Kidney (tissue), 14 donors: ENCODE measurements around the gene EEF1AKMT3. TPM values are rescaled to one million over a fixed set of nuclear protein-coding genes. Genes with fewer than 3 reads are reported as not detected.

Experiments used
- DNase-seq, 5 donors: peaks; one replicate each; pipeline ENCODE4 v3.0.0-alpha.2; 2013 to 2020
- FAIRE-seq: peaks from 2 replicates; lab custom pipeline; 2012; peaks lifted over from hg19 to GRCh38; lab: Jason Lieb, UNC
- H3K27ac ChIP-seq, 2 donors: one replicate each; pipeline ENCODE4 v1.7.0; 2013; ENCODE audit warnings: low read depth in 2 of 2, low read length in 2 of 2, inconsistent platforms in 1 of 2
- H3K27me3 ChIP-seq: one replicate; pipeline ENCODE4 v1.7.1; 2013; ENCODE audit warnings: low read length, inconsistent platforms; ENCODE audit not compliant: control insufficient read depth, insufficient read depth
- H3K36me3 ChIP-seq, 3 donors: one replicate each; pipeline versions ENCODE4 v1.7.0 to v1.7.1; 2013; ENCODE audit warnings: low read length in 3 of 3, control low read depth in 1 of 3, inconsistent platforms in 1 of 3; ENCODE audit not compliant: insufficient read depth in 3 of 3, control insufficient read depth in 2 of 3
- H3K4me1 ChIP-seq, 3 donors: one replicate each; pipeline versions ENCODE4 v1.7.0 to v1.7.1; 2013; ENCODE audit warnings: low read length in 3 of 3, inconsistent platforms in 1 of 3, low read depth in 1 of 3; ENCODE audit not compliant: control insufficient read depth in 2 of 3, insufficient read depth in 2 of 3
- H3K4me3 ChIP-seq, 3 donors: one replicate each; pipeline versions ENCODE4 v1.7.0 to v1.8.1; 2013; ENCODE audit warnings: low read length in 3 of 3, control low read depth in 1 of 3, inconsistent platforms in 1 of 3
- H3K9ac ChIP-seq, 3 donors: one replicate each; pipeline versions ENCODE4 v1.7.0 to v1.7.1; 2013; ENCODE audit warnings: low read length in 3 of 3, control low read depth in 1 of 3, inconsistent platforms in 1 of 3
- H3K9me3 ChIP-seq, 3 donors: one replicate each; pipeline versions ENCODE4 v1.7.0 to v1.7.1; 2013; ENCODE audit warnings: low read length in 3 of 3, control low read depth in 1 of 3, inconsistent platforms in 1 of 3; ENCODE audit not compliant: control insufficient read depth in 2 of 3, insufficient read depth in 1 of 3
- intact Hi-C: fragments of 100-400 bp; cut with DNase I; formaldehyde crosslinking; loops from one replicate; pipeline ENCODE4 v1.11.1; 2022
- polyA plus RNA-seq: library from polyadenylated mRNA; stranded (reverse); fragments of 350-450 nt; fragmentation: Illumina TruSeq; extraction: RNeasy Lipid Tissue Mini Kit (QIAGEN cat#74804); gene quantifications from one replicate; pipeline ENCODE4 v1.2.3, GENCODE V29; 2014; ENCODE audit warnings: low read depth, low replicate concordance; ENCODE audit not compliant: insufficient read depth
- total RNA-seq: library from RNA; stranded (reverse); fragmentation: NEBNext Ultra II Directional; extraction: Animal tissue kit (Norgen Biotek cat#: 25700); gene quantifications from one replicate; pipeline ENCODE4 v1.2.1, GENCODE V29; 2021
- TF ChIP-seq, protein P1 (sequence below): IDR thresholded peaks from 3 replicates; pipeline ENCODE4 v1.5.1; 2012; ENCODE audit warnings: mild to moderate bottlenecking, moderate library complexity, borderline replicate concordance; ENCODE audit not compliant: insufficient read depth; ENCODE audit errors: extremely low read depth
- donor health status: control.
- donor health status: control.
- donor health status: control.
- donor health status: control.
- donor health status: control.
- donor health status: DM: yes; HTN: yes; CAD: no.
- donor health status: Normal renal cell carcinoma (clear cell type).

EEF1AKMT3 gene
- total and polyA plus RNA-seq, 2 donors from 2014 or later, result 10.4 to 15.3 TPM

DNA sequence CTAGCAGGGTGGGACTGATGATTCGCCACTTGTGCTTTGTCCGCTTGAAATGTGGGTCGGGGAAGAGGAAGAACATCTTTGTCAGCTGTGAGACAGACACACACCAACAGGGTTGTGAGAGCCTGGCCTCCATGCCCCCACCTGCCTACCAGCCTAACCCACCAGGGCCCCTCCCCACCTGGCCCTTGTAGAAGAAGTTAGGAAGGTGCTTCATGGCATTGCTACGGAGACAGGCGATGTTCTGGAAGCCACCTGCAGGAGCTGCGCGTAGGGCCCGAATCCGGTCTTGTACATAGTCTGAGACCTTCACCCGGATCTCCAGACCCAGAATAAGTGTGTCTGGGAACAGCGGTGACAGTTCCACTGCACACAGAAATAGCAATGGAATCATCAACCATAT lies 2.8 kb upstream of the EEF1AKMT3 start:
- H3K4me1 ChIP-seq, result peaks cover 0 to 27% (median 12%) of the 10 kb centered on the region in 3 donors
- no peak for FAIRE-seq
- intact Hi-C loops, result no loop called here

DNA sequence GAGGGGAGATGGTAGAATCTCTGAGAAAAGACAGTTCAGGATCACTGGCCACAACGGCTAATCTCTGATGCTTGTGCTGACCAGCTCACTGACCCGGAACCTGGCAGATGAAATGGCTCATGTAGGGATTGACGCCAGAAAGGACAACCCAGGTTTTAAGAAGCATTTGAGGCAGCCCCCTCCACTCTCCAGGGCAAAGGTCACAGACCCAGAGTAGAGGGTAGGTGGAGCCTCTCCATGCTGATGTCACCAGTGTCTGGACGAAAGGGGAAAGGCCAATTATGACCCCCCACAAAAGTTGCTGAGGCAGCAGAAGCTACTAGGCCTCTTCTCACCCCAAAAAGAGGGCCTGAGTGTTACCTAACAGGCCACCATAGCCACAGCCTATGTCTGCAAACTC lies 1.7 kb upstream of the EEF1AKMT3 start:
- Histone ChIP-seq H3K27me3 (peaks cover 12% of the 10 kb centered on the region), H3K27ac (peak overlapping the region in 1 of 2 donors; percentile 96), H3K4me1 (peaks cover 0 to 18% (median 7%) of the 10 kb centered on the region in 3 donors), H3K9ac (peak overlapping the region in 1 of 3 donors; percentile 83), H3K4me3 (peak overlapping the region in 2 of 3 donors; percentile 17 to 95), H3K9me3 (no peaks in the 10 kb centered on the region), H3K36me3 (peaks cover 0 to 1% (median 0%) of the 10 kb centered on the region in 3 donors)
- DNase-seq (no peak), FAIRE-seq (no peak)
- TF ChIP-seq, protein P1, sequence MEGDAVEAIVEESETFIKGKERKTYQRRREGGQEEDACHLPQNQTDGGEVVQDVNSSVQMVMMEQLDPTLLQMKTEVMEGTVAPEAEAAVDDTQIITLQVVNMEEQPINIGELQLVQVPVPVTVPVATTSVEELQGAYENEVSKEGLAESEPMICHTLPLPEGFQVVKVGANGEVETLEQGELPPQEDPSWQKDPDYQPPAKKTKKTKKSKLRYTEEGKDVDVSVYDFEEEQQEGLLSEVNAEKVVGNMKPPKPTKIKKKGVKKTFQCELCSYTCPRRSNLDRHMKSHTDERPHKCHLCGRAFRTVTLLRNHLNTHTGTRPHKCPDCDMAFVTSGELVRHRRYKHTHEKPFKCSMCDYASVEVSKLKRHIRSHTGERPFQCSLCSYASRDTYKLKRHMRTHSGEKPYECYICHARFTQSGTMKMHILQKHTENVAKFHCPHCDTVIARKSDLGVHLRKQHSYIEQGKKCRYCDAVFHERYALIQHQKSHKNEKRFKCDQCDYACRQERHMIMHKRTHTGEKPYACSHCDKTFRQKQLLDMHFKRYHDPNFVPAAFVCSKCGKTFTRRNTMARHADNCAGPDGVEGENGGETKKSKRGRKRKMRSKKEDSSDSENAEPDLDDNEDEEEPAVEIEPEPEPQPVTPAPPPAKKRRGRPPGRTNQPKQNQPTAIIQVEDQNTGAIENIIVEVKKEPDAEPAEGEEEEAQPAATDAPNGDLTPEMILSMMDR, result no peak
- intact Hi-C loops, result no loop called here

More for the DNA sequence above, 2.8 kb upstream of the EEF1AKMT3 start:
- Histone ChIP-seq H3K9me3 (no peaks in the 10 kb centered on the region), H3K27ac (no peak overlapping the region), H3K4me3 (no peak overlapping the region), H3K27me3 (peaks cover 19% of the 10 kb centered on the region), H3K9ac (no peak overlapping the region), H3K36me3 (no peaks in the 10 kb centered on the region)
- TF ChIP-seq, protein P1, result no peak
- DNase-seq, result no peak

DNA sequence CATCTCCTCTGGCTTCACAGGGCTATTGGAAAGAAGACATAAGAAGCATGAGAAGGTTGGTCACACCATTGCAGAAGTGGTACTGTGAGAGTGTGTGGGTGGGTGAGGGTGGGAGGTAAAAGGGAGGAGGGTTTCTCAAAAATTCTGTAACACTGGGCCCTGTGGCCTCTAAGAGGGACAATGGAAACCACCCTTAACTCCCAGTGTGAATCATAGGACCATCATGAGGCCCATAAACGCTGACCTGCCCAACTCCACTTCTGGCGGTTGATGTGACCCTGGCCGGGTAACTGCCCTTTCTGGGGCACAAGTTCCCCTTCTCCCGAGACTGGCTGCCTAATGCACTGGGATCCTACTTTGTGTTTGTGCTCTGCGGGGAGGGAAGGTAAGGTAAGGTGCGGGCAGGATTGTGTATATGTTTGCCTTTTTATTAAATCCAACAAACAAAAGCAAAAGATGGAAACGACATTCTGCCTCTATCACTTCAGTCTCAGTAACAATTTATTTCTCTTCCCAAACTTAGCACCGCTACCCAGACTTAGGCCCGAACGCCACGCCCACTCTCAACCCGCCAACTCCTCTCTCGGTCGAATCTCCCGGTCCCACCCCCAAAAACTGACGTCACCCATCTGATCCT lies 1.1 kb upstream of the EEF1AKMT3 start:
- peak overlapping the region; percentile 91 to 96 for H3K27ac ChIP-seq
- H3K27me3 ChIP-seq, result peaks cover 6% of the 10 kb centered on the region
- peak overlapping the region; percentile 20 to 83 (median 58) for H3K9ac ChIP-seq
- peak; percentile 93 to 97 (median 95) for DNase-seq
- H3K9me3 ChIP-seq, result no peaks in the 10 kb centered on the region
- FAIRE-seq, result no peak
- peaks cover 0 to 2% (median 0%) of the 10 kb centered on the region in 3 donors for H3K36me3 ChIP-seq
- TF ChIP-seq, protein P1, result no peak
- peaks cover 0 to 12% (median 4%) of the 10 kb centered on the region in 3 donors for H3K4me1 ChIP-seq
- H3K4me3 ChIP-seq, result peak overlapping the region; percentile 81 to 95 (median 89)
- intact Hi-C loops, result no loop called here
